GM21526 (cell line): ENCODE data around the gene MBIP.

Source experiments
- ATAC-seq: cut with Tn5 transposase; IDR thresholded peaks from one replicate; pipeline ENCODE4 v1.9.1; 2021; ENCODE audit warnings: moderate library complexity; ENCODE audit not compliant: unreplicated experiment, low FRiP score

Gene MBIP

DNA sequence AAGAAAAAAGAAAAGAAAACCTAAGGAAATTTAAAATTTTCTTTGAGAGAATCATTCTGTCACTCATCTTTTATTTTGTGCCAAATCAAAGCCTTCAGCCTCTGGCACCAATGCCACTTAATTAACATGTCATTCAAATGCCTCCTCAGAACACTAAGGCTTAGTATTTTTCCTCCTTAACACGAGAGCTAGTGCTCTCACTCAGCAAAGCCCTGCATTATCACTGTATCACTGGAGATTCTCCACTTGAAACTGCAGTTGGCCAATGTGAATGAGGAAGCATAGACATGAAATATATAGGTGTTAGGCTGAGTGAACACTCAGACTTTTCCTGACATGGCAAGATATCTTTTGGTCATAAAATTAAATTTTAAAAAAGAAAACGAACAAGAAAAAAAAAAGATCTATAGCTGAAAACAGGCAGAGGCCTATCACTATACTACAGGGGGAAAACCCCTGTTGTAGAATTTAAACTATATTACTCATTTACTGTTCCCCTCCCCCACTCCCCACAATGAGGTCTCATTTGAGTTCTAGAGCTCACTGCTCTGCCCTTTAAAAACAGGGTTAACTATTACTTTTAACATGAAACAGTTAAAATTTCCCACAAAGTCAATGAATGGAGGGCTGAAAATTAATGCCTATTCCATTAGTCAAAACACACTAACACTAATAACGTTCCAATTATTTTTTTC lies 5.1 kb downstream of the MBIP start:
- ATAC-seq: no peak

DNA sequence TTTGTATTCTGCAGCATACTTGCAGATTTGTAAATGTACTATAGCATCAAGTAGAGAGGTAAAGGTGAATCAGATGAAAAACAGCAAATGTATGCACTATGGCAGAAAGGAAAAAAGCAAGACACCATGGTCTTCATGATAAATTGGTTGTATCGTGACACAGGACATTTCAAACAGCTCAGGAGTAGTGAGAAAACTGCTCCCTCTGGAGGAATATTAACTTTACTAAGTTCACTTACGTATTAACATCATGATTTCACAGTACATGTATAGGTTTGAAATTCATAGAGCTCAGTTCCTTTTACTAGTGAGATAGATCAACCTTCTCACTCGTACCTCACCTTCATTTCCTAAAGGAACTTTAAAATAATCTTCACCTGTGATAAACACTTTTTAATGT lies 6.5 kb downstream of the MBIP start:
- no peak for ATAC-seq

DNA sequence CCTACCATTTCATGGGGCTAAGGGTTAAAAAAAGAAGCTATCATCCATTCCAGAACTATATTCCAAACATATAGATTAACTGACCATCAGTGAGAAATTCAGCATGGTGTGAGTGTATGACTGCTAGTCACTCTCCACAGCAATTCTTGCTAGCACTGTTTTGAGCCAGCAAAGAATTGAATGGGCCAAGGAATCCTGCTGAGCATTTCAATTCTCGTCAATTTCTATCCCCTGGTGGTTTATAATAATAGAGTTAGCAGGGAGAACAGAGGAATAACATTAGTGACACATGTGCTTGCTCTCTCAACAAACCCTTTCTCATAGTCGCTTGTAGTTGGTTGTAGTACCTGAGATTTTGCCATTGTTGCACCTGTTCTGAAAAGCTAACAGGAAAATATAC lies 7.2 kb downstream of the MBIP start:
- no peak for ATAC-seq

DNA sequence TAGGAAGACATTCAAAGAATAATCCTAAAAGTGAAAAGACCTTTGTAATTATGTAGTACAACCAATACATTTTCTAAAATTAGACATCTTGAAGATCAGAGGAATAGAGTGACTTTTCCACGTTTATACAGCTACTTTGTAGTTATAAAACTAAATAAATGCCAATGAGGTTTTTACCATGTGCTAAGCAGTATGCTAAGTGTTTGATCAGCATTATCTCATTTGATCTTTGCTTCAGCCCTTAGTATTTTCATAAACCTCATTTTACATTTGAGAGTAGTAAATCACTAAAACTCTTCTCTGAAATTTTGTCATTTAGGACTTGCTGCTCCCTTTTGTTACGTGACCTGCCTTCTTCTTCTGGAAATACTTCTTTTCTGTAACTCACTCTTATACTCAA lies 13.6 kb downstream of the MBIP start:
- ATAC-seq: no peak

DNA sequence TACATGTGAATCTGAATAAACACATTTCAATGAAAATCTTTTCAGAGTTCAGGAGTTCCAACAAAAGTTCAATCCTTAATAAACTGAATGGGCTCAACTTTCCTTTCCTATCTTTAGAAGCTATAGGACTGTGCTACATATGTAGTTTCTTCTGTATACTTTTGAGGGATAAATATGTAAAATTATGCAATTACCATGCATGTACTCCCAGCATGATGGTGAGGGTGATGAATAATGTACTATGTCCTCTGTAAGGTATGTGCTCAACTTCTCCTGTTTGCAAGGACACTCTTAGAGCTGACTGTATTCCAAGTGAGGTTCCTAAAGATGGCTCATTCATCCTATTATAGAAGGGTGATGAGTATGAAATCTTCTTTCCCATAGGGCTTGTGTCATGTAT lies 15.5 kb downstream of the MBIP start:
- no peak for ATAC-seq

DNA sequence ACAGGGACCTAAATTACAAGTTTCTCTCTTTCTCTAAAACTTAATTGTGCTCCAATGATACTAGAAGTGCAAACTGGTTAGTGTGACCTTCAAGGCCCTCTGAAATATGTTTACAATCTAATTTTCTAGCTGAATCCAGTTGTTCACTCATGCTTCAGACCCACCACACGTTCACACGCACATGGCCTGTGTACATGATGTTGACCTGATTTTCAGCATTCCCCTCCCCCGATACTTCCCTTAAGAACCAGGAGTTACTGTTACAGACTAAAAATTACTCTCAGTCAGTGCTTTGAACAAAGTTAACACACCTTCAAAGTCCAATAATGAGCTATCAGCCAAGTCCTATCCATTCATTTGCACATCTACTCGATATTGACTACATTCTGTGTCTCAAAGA lies 16.5 kb downstream of the MBIP start:
- ATAC-seq: no peak

DNA sequence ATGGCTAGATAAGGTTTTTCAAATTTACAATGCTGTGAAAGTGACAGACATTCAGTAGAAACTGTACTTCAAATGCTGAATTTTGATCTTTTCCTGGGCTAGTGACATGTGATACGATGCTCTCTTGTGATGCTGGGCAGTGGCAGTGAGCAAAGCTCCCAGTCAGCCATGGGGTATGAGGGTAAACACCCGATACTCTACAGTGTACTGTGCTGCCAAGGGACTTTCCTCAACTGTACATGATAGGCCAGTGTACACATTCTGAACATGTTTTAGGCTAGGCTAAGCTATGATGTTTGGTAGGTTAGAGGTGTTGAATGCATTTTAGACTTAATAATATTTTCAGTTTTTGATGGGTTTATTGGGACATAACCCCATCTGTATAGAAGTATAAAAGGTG lies 17.6 kb downstream of the MBIP start:
- ATAC-seq: no peak

DNA sequence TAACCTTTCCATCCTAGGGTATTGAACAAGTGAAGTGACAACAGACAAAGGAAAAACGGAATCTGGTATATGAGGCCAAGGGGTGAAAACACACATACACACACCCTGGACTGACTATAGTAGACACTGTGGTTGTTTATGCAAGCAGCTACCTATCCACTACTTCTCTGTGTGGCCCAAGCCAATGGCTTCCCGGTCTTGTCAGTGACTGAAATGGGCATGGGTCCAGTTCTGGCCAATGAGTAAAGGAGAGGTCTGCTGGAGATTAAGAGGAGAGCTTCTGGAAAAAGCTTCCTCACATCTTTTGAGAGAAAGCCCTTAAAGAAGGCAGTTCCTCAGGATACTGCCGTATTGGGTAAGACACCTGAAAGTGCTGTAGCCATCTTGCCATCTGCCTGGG lies 19.3 kb downstream of the MBIP start:
- no peak for ATAC-seq

DNA sequence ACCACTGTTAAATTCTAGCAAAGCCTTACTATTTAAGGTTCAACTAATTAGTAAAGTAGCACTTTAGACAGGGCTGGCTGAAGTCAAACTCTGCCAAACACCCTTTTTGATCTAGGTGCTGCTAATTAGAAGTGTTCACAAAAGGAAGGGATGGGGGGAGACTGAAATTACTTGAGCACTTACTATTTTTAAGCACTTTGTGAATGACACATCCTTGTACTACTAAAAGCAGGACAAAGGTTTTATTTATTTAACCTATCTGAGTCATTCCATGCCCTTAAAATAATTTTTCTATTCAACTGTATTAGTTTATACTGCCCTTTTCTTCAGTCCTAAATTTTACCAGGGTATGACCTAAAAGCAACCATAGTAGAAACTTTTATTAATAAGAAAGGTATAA lies 20.1 kb downstream of the MBIP start:
- no peak for ATAC-seq

DNA sequence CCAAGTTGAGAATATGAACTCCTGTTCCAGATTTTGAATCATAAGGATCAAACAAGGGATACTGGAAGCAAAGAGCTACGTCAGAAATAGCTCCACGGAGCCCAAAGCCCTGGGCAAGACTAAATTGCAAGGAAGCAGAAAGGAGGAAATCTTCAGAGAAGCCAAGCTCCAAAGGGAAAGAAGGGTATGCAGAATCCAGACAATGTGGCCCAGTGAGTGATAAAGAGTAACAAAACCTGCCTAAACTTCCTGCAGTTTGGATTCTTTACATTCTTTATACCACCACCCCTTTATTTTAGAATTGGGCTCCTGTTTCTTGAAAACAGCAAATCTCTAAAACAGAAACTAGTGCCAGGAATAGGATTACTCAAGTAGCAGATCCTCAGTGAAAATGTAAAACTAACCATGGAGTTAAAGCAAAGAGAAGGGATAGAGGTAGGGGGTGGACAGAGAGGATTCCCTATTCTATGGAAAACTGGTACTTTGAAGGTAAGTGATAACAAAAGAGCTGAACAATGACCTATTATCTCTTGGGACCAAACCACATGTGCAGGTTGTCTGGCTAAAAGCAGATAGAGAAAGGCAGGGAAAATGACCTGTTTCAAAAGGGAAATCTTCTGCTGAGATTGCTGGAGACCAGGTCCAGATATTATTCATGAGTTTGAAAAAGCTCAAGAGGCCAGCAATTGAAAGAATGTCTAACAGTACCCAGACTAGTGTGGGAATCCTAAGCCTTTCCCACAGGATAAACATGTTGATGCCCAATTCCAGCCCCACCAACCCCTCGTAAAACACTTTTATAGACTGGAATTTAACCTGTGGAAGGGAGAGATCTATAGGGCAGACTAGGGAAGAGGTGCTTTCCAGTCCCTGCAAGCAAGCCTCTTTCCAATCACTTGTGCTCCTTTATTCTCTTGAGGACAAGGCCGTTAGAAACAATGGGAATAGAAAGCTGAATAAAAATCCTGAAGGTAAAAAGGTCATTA lies 24.5 kb downstream of the MBIP start:
- ATAC-seq: no peak

DNA sequence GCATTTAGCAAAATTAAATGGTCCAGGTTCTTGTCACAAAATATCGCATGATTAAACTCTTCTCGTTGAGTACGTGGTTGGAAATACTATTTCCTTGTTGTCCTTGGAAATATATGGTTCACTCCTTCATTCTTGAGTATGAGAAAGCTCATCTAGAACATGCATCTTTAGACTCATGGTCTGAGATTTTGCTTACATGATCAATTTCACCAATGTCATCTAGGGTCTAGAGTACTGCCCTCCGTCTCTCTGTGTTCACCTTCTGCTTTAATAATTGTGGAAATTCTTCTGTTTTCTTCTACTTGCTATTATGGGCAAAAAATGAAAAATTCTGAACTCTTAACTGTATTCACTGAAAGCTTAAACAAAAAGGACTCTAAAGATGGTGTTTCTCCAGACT lies 25.9 kb downstream of the MBIP start:
- ATAC-seq: no peak

DNA sequence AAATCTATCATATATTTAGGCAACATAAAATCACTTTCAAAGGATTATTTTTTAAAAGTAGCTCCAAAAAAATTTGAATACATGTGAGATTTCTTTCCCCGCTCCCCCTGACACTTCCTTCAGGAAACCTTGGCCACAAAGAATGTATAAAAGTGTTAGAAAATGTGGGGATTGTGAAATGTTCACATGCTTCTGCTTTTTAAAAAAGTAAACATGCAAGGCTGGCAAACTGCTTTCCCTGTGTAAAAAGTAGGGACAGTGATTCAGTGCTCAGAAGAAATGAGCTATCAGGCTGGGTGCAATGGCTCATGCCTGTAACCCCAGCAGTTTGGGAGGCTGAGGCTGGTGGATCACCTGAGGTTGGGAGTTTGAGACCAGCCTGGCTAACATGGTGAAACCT lies 26.6 kb downstream of the MBIP start:
- ATAC-seq: no peak

DNA sequence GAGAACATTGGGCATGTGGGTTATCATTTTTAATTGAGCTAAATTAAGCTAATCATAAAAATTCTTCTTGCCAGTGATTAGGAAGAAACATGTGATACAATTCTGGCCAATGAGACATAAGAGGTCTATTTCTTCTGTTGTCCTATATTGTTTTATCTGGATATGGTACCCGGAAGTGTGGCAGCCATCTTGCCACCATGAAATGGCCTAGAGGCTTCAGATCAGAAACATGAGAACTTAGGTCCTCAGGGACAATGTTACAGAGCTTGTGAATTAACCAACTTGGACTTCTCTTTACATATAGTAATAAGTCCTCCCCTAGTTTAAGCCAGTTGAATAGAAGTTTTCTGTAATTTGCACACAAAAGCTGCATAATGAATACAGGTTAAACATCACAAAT lies 30.5 kb downstream of the MBIP start:
- ATAC-seq: no peak

DNA sequence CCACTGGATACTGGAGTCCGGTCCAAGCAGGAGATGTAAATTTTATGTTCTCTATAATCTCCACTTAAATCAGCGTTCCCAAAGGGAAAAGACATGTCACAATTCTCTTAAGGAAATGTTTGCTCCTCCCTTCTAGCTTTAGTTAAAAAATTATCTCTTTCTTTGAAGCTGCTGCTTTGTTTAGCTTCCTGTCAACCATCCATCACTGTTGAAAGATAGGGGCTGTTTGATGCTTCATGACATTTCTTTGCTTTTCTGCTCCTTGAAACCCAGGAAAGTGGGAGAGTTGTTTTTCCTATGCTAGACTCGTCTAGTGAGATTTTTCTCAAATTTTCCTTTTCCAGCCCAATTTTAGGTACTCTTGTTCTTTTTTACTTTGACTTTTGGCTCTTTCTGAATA lies 31.9 kb downstream of the MBIP start:
- no peak for ATAC-seq

DNA sequence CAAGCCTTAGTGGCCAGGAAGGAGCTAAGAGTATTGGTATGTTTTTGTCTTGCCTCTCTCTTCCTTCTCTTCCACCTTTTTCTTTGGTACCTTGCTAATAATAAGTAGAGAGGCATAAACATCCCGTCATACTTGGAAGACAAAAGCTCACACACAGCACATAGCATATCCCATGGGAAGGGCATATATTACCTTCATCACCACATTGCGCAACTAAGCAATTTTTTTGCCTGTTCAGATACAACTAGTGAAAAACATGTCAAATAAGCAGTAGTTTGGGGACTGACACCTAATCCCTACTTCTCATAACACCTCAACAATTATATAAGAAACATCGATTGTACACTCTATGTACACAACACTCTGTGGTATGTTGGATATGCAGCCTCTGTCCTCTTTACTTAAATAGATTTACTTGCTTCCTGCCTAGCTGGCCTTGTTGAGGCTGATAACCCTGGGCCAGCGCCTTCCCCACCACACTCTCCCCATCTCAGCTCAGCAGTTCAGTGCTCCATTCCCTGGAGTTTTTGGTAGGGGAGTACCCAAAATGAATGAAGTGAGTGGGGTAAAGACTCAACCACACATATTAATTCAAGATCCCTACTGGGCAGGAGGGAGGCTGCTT lies 35.4 kb downstream of the MBIP start:
- no peak for ATAC-seq

DNA sequence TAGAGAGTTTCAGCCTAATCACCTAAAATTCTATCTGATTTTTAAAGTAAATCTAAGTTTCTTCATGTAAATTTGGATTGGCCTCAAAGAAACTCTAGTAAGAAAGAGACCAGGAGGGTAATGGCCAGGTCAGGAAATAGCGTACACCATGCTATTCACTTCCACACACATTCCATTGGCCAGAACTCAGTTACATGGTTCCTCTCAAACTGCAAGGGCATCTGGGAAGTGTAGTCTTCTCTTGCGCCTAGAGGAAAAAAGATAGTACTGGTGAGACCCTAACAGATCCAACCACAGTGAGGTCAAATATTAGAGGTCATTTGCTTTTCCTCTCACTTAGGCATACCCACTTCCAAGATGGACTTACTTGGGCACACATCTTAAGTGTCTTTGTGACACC lies 39.1 kb downstream of the MBIP start:
- ATAC-seq: no peak

DNA sequence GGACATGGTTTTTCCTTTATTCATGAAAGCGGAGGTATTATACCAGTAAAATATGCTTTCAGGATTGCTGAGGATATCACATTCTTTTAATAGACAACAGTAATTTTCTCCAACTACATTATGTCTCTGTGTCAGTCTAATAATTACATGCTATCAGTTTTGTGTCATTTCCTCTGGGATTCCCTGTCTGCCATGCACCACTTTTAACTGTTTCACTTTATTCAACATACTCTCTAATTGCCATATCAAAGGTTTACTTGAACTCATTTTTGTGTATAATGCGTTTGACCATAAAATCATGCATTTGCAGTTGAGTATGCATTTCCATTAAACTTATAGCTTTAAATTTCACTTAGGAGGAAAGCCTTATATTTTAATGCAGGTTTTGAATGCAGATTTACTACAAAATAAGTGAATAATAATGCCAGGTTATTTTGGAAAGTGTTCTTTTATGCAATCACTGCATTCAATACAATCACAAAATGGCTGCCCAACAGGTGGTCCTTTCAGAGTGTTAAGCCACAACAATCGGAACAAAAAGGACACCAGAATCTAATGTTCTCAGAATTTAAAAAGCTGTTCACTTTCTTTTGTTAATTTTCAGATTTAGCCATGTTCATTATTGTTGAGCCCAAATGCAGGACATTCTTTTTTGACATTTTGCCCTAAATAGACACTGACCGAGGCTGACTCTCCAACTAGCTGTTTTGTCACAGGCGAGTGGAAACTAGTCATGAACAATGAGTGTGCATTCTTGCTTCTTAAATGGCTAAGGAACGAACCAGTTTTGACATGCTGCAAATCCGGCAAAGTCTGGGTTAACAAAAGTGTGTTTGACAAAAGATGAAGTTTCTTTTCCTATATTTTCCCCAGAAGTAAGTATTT lies 40.9 kb downstream of the MBIP start:
- no peak for ATAC-seq

DNA sequence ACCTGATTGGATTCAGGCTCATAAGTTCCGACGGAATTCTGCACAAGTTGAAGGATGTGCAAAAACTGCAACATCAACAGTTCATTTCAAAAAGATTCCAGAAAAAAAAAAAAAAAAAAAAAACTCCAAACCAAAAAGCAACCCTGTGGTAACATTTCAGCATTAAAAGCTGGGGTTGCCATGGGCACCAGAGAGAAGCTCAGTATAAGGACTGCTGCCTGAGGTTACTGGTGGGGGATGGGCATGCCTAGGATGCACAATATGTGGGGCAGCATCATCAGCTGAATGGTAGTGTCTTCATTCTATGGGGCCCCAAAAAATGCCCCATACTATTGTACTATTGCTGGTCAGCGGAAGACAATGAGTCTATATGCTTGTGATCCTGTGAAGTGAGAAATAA lies 44.7 kb downstream of the MBIP start:
- ATAC-seq: no peak

DNA sequence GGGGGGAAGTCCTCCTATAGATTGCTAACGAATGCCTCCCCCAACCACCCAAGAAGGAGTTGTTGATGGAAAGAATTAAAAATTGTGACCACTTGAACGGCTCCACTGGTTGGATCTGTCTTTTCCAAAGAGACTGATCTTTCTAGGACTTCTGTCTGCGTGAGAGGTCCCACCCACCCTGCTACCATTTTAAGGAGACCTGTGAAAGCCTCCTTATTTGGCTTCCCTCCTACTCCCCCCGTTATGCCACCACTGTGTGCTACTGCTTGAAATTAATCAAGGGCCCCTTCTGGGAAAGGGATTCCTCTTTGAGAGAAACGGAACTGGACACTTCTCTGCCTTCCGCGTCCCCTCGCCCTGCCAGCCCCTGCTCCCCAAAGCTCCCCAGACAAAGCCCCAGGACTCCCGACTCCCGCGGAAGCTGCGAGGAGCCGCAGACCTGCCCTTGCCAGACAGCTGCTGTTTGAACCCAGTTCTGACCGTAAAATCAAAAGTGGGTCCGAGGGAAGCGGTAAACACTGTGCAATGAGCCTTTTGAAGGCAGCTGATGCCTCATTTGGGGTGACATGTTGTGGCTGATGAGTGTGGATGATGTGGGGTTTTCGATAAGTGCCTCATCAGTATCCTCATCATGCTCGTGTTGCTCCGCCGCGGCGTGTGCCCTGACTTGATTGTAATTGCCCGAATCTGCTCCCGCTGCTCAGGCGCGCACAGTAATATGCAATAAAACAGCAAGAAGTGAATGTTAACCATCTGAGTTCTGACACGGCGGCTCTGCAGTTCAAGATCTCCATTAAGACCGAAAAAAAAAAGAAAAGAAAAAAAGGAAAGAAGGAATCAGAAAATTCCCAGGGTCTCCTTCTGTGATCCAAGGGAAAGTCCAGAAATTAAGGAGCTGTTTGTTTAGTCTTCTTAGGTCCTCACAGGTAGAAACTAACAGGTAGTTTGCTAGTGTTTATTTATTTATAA lies 48.2 kb downstream of the MBIP start:
- ATAC-seq: no peak
